ENCODE results near the gene ACOT7.

The ACOT7 gene

DNA sequence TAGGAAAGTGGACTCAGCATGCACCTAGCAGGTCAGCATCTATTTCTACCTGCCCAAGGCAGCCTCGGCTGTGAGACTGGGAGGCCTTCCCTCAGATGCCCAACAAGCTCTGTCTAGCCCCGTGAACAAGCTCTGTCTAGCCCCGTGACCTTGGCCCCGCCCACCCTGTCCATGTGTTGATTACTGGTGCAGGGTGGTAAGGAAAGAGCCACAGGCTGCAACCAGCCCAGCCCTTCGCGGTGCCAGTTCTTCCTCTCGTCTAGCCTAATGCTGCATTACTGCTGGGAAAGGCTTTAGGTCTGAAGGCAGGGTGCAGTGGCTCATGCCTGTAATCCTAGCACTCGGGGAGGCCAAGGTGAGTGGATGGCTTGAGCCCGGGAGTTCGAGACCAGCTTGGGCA lies 134.9 kb downstream of the ACOT7 start:
- DNase-seq (ENCODE audit: low read depth in 1 of 2, low spot score in 1 of 2), result no peak
- H3K4me3 ChIP-seq (replicated peaks; ENCODE audit: insufficient read depth, low read length), result no peak overlapping the region
- TF ChIP-seq GABPA (IDR thresholded peaks at IDR 0.05; ENCODE audit: low read depth) (no peak), SPI1 (IDR thresholded peaks at IDR 0.05; ENCODE audit: borderline replicate concordance, low read depth) (no peak), POLR2AphosphoS5 (IDR thresholded peaks at IDR 0.05; ENCODE audit: low read depth) (no peak)
- TF ChIP-seq, protein P1, sequence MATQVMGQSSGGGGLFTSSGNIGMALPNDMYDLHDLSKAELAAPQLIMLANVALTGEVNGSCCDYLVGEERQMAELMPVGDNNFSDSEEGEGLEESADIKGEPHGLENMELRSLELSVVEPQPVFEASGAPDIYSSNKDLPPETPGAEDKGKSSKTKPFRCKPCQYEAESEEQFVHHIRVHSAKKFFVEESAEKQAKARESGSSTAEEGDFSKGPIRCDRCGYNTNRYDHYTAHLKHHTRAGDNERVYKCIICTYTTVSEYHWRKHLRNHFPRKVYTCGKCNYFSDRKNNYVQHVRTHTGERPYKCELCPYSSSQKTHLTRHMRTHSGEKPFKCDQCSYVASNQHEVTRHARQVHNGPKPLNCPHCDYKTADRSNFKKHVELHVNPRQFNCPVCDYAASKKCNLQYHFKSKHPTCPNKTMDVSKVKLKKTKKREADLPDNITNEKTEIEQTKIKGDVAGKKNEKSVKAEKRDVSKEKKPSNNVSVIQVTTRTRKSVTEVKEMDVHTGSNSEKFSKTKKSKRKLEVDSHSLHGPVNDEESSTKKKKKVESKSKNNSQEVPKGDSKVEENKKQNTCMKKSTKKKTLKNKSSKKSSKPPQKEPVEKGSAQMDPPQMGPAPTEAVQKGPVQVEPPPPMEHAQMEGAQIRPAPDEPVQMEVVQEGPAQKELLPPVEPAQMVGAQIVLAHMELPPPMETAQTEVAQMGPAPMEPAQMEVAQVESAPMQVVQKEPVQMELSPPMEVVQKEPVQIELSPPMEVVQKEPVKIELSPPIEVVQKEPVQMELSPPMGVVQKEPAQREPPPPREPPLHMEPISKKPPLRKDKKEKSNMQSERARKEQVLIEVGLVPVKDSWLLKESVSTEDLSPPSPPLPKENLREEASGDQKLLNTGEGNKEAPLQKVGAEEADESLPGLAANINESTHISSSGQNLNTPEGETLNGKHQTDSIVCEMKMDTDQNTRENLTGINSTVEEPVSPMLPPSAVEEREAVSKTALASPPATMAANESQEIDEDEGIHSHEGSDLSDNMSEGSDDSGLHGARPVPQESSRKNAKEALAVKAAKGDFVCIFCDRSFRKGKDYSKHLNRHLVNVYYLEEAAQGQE (IDR thresholded peaks at IDR 0.05; ENCODE audit: insufficient replicate concordance, low read depth), result no peak
- TF ChIP-seq, protein P2, sequence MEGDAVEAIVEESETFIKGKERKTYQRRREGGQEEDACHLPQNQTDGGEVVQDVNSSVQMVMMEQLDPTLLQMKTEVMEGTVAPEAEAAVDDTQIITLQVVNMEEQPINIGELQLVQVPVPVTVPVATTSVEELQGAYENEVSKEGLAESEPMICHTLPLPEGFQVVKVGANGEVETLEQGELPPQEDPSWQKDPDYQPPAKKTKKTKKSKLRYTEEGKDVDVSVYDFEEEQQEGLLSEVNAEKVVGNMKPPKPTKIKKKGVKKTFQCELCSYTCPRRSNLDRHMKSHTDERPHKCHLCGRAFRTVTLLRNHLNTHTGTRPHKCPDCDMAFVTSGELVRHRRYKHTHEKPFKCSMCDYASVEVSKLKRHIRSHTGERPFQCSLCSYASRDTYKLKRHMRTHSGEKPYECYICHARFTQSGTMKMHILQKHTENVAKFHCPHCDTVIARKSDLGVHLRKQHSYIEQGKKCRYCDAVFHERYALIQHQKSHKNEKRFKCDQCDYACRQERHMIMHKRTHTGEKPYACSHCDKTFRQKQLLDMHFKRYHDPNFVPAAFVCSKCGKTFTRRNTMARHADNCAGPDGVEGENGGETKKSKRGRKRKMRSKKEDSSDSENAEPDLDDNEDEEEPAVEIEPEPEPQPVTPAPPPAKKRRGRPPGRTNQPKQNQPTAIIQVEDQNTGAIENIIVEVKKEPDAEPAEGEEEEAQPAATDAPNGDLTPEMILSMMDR (IDR thresholded peaks at IDR 0.05; ENCODE audit: insufficient read depth, low read length), result no peak
- H3K27me3 ChIP-seq (ENCODE audit: insufficient read depth, poor library complexity, severe bottlenecking), result peaks cover 34% of the 10 kb centered on the region
- H3K27ac ChIP-seq (replicated peaks), result no peak overlapping the region

DNA sequence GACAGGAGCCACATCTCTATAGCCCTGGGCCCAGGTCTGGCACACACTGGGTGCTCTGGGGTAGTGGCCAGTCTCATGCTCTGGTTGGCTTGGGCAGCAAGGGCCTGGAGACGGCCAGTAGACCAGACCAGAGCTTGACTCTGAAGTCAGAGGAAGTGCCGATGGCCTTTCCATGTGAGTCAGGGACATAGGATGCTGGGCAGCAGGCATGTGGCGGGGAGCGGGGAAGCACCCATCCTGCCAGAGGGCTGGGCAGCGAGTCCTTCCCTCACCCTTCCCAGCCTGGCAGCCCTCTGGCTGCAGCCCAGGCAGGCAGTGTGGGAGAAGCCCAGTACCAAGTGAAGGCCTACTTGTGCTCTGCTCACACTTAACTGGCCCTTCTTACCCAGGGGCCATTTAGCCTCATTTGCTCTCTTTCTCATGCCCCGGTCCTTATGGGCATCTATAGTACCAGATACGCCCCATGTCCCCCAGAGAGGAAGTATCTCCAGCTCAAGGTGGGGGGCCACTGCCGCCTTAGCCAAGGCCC lies 136.0 kb downstream of the ACOT7 start:
- Histone ChIP-seq H3K27me3 (ENCODE audit: insufficient read depth, poor library complexity, severe bottlenecking) (peaks cover 34% of the 10 kb centered on the region), H3K27ac (replicated peaks) (no peak overlapping the region), H3K4me3 (replicated peaks; ENCODE audit: insufficient read depth, low read length) (no peak overlapping the region)
- TF ChIP-seq, protein P1 (IDR thresholded peaks at IDR 0.05; ENCODE audit: insufficient replicate concordance, low read depth), result no peak
- TF ChIP-seq POLR2AphosphoS5 (IDR thresholded peaks at IDR 0.05; ENCODE audit: low read depth), result no peak
- no peak for TF ChIP-seq SPI1 (IDR thresholded peaks at IDR 0.05; ENCODE audit: borderline replicate concordance, low read depth)
- TF ChIP-seq, protein P2 (IDR thresholded peaks at IDR 0.05; ENCODE audit: insufficient read depth, low read length), result no peak
- no peak for TF ChIP-seq GABPA (IDR thresholded peaks at IDR 0.05; ENCODE audit: low read depth)
- DNase-seq (ENCODE audit: low read depth in 1 of 2, low spot score in 1 of 2), result no peak

DNA sequence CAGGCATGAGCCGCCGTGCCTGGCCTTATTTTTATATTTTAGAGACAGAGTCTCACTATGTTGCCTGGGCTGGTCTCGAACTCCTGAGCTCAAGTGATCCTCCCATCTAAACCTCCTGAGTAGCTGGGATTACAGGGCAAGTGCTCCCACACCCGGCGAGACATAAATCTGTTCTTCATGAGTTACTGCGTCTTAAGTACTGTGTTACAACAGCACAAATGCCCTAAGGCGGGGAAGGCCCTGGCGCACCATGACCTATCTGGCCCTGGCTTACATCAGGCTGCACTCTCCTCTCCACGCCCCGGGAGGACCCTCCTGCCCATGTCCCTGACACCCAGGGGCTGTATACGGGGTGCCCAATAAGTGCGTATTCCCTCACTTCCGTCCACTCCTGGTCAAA lies 136.9 kb downstream of the ACOT7 start:
- TF ChIP-seq, protein P2 (IDR thresholded peaks at IDR 0.05; ENCODE audit: insufficient read depth, low read length), result no peak
- TF ChIP-seq POLR2AphosphoS5 (IDR thresholded peaks at IDR 0.05; ENCODE audit: low read depth) (no peak), GABPA (IDR thresholded peaks at IDR 0.05; ENCODE audit: low read depth) (no peak), SPI1 (IDR thresholded peaks at IDR 0.05; ENCODE audit: borderline replicate concordance, low read depth) (no peak)
- TF ChIP-seq, protein P1 (IDR thresholded peaks at IDR 0.05; ENCODE audit: insufficient replicate concordance, low read depth), result no peak
- Histone ChIP-seq H3K27ac (replicated peaks) (no peak overlapping the region), H3K27me3 (ENCODE audit: insufficient read depth, poor library complexity, severe bottlenecking) (peaks cover 29% of the 10 kb centered on the region), H3K4me3 (replicated peaks; ENCODE audit: insufficient read depth, low read length) (no peak overlapping the region)
- DNase-seq (ENCODE audit: low read depth in 1 of 2, low spot score in 1 of 2), result no peak

Measured in HL-60 (cell line).